ENCODE data around the gene BCL2A1. TPM values are rescaled to one million over a fixed set of nuclear protein-coding genes. Genes with fewer than 3 reads are reported as not detected.

The BCL2A1 gene
- polyA plus RNA-seq, 1 donor (not counting 4 experiments of a cell fraction or from before 2014, with no cell fraction given) = 0.10 TPM

DNA sequence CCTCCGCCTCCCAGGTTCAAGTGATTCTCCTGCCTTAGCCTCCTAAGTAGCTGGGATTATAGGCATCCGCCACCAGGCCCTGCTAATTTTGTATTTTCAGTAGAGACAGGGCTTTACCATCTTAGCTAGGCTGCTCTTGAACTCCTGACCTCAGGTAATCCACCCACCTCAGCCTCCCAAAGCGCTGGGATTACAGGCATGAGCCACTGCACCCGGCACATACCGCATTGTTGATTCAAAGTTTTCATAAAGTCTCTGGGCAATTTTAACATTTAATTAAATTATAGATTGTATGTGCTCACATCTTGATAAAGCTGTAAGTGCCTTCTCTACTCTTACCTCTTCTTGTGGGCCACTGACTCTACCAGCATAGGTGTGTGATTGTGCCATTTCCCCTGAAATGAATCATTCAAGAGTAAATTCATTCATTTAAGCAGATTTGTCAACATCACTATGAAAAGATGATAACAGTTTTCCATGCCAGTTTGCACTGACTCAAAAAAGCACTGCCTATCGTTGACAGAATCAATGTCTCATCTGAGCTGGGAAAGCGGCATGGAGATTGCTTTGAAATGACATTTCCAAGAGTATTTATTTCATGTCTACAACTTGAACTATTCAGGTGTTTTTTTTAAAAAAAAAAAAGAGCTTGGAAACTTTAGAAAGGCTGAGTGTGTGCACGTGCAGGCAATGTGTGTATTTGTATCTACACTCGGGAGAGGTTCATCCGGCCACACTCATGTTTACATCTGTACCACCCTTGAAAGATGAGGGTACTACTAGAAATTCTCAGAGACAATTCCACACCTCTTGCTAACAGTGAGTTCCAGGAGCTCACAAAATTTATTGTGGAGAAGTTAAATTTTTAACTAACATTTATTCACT lies 3.5 kb downstream of the BCL2A1 start:
- Histone ChIP-seq H3K9me3 (ENCODE audit: control insufficient read depth, low read depth, low read length) (no peaks in the 10 kb centered on the region), H3K9ac (ENCODE audit: control insufficient read depth, extremely low read depth, insufficient read depth, low read length) (no peak overlapping the region), H4K20me1 (ENCODE audit: control insufficient read depth, extremely low read depth, insufficient read depth, low read length) (no peaks in the 10 kb centered on the region), H3K79me2 (ENCODE audit: control insufficient read depth, insufficient read depth, low read length) (no peaks in the 10 kb centered on the region), H3K9me1 (ENCODE audit: control insufficient read depth, extremely low read depth, insufficient read depth, low read length) (no peaks in the 10 kb centered on the region), H3K27ac (ENCODE audit: control insufficient read depth, insufficient read depth, low read length) (no peak overlapping the region), H3K27me3 (ENCODE audit: control insufficient read depth, extremely low read depth, insufficient read depth, low read length) (no peaks in the 10 kb centered on the region), H3K4me3 (ENCODE audit: control insufficient read depth in 2 of 3, extremely low read depth in 1 of 3, insufficient read depth in 2 of 3, low read depth in 1 of 3, low read length in 3 of 3) (no peak overlapping the region), H3K4me1 (ENCODE audit: control insufficient read depth, extremely low read depth, insufficient read depth, low read length) (no peaks in the 10 kb centered on the region), H2AFZ (ENCODE audit: control insufficient read depth, low read length) (no peak overlapping the region), H3K4me2 (ENCODE audit: control insufficient read depth, extremely low read depth, insufficient read depth, low read depth, low read length) (no peak overlapping the region), H3K36me3 (ENCODE audit: control insufficient read depth in 2 of 2, extremely low read depth in 1 of 2, insufficient read depth in 2 of 2, low read length in 2 of 2) (no peaks in the 10 kb centered on the region)
- FAIRE-seq (no peak), DNase-seq (ENCODE audit: low read depth, low spot score) (no peak)
- no peak for TF ChIP-seq EZH2 (IDR thresholded peaks at IDR 0.05; ENCODE audit: low read length)
- TF ChIP-seq, protein P1, sequence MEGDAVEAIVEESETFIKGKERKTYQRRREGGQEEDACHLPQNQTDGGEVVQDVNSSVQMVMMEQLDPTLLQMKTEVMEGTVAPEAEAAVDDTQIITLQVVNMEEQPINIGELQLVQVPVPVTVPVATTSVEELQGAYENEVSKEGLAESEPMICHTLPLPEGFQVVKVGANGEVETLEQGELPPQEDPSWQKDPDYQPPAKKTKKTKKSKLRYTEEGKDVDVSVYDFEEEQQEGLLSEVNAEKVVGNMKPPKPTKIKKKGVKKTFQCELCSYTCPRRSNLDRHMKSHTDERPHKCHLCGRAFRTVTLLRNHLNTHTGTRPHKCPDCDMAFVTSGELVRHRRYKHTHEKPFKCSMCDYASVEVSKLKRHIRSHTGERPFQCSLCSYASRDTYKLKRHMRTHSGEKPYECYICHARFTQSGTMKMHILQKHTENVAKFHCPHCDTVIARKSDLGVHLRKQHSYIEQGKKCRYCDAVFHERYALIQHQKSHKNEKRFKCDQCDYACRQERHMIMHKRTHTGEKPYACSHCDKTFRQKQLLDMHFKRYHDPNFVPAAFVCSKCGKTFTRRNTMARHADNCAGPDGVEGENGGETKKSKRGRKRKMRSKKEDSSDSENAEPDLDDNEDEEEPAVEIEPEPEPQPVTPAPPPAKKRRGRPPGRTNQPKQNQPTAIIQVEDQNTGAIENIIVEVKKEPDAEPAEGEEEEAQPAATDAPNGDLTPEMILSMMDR (optimal IDR thresholded peaks at IDR 0.05 in 1 of 3, IDR thresholded peaks at IDR 0.05 in 1 of 3, conservative IDR thresholded peaks at IDR 0.05 in 1 of 3; ENCODE audit: extremely low read depth in 1 of 3, insufficient read depth in 2 of 3, low read length in 3 of 3) = no peak
- dilution Hi-C loops (cut with MboI; ENCODE audit: extremely low pct_ligation_motif_present, low sequenced_read_pairs) = no loop called here

DNA sequence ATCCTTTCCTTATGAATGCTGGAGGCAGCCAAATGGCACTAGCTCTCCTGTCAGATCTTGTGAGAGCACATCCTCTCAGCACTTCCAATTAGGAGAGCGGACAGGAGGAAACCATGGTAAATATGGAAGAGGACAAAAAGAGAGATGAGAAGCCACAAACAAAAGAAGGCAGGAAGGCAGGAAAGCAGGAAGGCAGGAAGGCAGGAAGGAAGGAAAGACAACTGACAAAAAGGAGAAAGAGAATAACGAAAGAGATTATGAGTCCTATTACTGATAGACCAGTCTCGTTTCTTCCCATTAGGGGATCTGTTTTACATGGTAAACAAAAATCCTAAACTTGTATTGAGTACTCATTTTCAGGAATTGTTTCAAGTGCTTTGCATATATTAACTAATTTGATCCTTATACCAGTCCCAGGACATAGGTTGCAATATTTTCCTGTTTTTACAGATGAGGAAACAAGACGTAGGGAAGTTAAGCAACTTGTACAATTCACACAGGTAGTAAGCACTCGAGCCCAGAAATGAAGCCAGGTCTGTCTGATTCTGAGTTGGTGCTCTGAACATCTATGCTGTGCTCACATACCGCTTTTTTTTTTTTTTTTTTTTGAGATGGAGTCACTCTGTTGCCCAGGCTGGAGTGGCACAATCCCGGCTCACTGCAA lies 4.2 kb downstream of the BCL2A1 start:
- FAIRE-seq (no peak), DNase-seq (ENCODE audit: low read depth, low spot score) (no peak)
- no peaks in the 10 kb centered on the region for H3K27me3 ChIP-seq (ENCODE audit: control insufficient read depth, extremely low read depth, insufficient read depth, low read length)
- H3K27ac ChIP-seq (ENCODE audit: control insufficient read depth, insufficient read depth, low read length) = no peak overlapping the region
- no peaks in the 10 kb centered on the region for H3K79me2 ChIP-seq (ENCODE audit: control insufficient read depth, insufficient read depth, low read length)
- H3K9me1 ChIP-seq (ENCODE audit: control insufficient read depth, extremely low read depth, insufficient read depth, low read length) = no peaks in the 10 kb centered on the region
- H3K4me3 ChIP-seq (ENCODE audit: control insufficient read depth in 2 of 3, extremely low read depth in 1 of 3, insufficient read depth in 2 of 3, low read depth in 1 of 3, low read length in 3 of 3) = no peak overlapping the region
- H3K9me3 ChIP-seq (ENCODE audit: control insufficient read depth, low read depth, low read length) = no peaks in the 10 kb centered on the region
- H3K36me3 ChIP-seq (ENCODE audit: control insufficient read depth in 2 of 2, extremely low read depth in 1 of 2, insufficient read depth in 2 of 2, low read length in 2 of 2) = no peaks in the 10 kb centered on the region
- H3K9ac ChIP-seq (ENCODE audit: control insufficient read depth, extremely low read depth, insufficient read depth, low read length) = no peak overlapping the region
- H2AFZ ChIP-seq (ENCODE audit: control insufficient read depth, low read length) = no peak overlapping the region
- no peak for TF ChIP-seq EZH2 (IDR thresholded peaks at IDR 0.05; ENCODE audit: low read length)
- TF ChIP-seq, protein P1 (optimal IDR thresholded peaks at IDR 0.05 in 1 of 3, IDR thresholded peaks at IDR 0.05 in 1 of 3, conservative IDR thresholded peaks at IDR 0.05 in 1 of 3; ENCODE audit: extremely low read depth in 1 of 3, insufficient read depth in 2 of 3, low read length in 3 of 3) = no peak
- no peak overlapping the region for H3K4me2 ChIP-seq (ENCODE audit: control insufficient read depth, extremely low read depth, insufficient read depth, low read depth, low read length)
- dilution Hi-C loops (cut with MboI; ENCODE audit: extremely low pct_ligation_motif_present, low sequenced_read_pairs) = no loop called here
- no peaks in the 10 kb centered on the region for H4K20me1 ChIP-seq (ENCODE audit: control insufficient read depth, extremely low read depth, insufficient read depth, low read length)
- no peaks in the 10 kb centered on the region for H3K4me1 ChIP-seq (ENCODE audit: control insufficient read depth, extremely low read depth, insufficient read depth, low read length)
